Naive thymus-derived CD8-positive, alpha-beta T cell (primary cell): ENCODE data around the gene EDARADD. TPM values are rescaled to one million over a fixed set of nuclear protein-coding genes. Genes with fewer than 3 reads are reported as not detected.
"Not testable (repeated sequence)": the region's sequence is repeated elsewhere in the genome, so short reads cannot be mapped to it uniquely, and the experiment has no call there.

Source experiments
- ATAC-seq, 2 donors: fragments of 150-1000 bp; cut with Tn5 transposase in 1 of 2; sonication (Bioruptor Pico), chemical (Tn5 transposase) in 1 of 2; 1 replicate in 1 of 2; 2 replicates in 1 of 2; pipeline ENCODE4 v1.10.0; 2021; ENCODE audit warnings: mild to moderate bottlenecking in 2 of 2, moderate library complexity in 2 of 2
- POLR2A ChIA-PET: fragments of 350-600 bp; sonication (Branson Sonifier 250); formaldehyde crosslinking; loops from one replicate; lab custom pipeline; 2021; ENCODE audit warnings: antibody characterized with exemption; lab: Charles Lee
- DNase-seq, 10 donors: peaks; one replicate each; pipeline versions ENCODE4 v3.0.0 to v3.0.0-alpha.2; 2020 to 2022
- H3K27ac Mint-ChIP-seq, 10 donors: one replicate each; pipeline ENCODE4 v1.8.0; 2020 to 2022; ENCODE audit warnings: mild to moderate bottlenecking in 10 of 10, mixed read lengths in 10 of 10, moderate library complexity in 4 of 10, inconsistent platforms in 1 of 10
- H3K27me3 Mint-ChIP-seq, 5 donors: one replicate each; pipeline ENCODE4 v1.8.0; 2021 to 2022; ENCODE audit warnings: mixed read lengths in 5 of 5
- H3K36me3 Mint-ChIP-seq, 3 donors: one replicate each; pipeline ENCODE4 v1.8.0; 2020 to 2022; ENCODE audit warnings: mixed read lengths in 3 of 3, mild to moderate bottlenecking in 2 of 3, inconsistent platforms in 1 of 3
- H3K4me1 Mint-ChIP-seq, 4 donors: one replicate each; pipeline ENCODE4 v1.8.0; 2021 to 2022; ENCODE audit warnings: mixed read lengths in 4 of 4
- H3K4me3 Mint-ChIP-seq, 10 donors: one replicate each; pipeline ENCODE4 v1.8.0; 2020 to 2022; ENCODE audit warnings: mild to moderate bottlenecking in 10 of 10, mixed read lengths in 10 of 10, moderate library complexity in 6 of 10, inconsistent platforms in 1 of 10
- H3K9me3 Mint-ChIP-seq, 9 donors: one replicate each; pipeline ENCODE4 v1.8.0; 2020 to 2022; ENCODE audit warnings: mixed read lengths in 9 of 9, mild to moderate bottlenecking in 3 of 9, inconsistent platforms in 1 of 9, moderate library complexity in 1 of 9
- polyA plus RNA-seq, 3 donors: library from polyadenylated mRNA; unstranded; fragments of 300-500 nt; fragmentation: Illumina TruSeq; gene quantifications; one replicate each; pipeline ENCODE4 v1.2.3, GENCODE V29; 2021
- total RNA-seq, 8 experiments: library from RNA in 2 of 8; stranded (reverse) in 2 of 8; gene quantifications; one replicate each; pipeline ENCODE4 v1.2.3 and lab custom pipeline; 2021 to 2026

Gene EDARADD
- total RNA-seq (under 1 TPM; 0.38 to 0.68 TPM), polyA plus RNA-seq (1 to 10 TPM in 1 of 3 donors, under 1 TPM in 2; 0.20 to 2.5 (median 0.32) TPM), total RNA-seq (lab: John Stamatoyannopoulos, UW) (0 to 0.34 (median 0.07) reads per million in 6 experiments)

DNA sequence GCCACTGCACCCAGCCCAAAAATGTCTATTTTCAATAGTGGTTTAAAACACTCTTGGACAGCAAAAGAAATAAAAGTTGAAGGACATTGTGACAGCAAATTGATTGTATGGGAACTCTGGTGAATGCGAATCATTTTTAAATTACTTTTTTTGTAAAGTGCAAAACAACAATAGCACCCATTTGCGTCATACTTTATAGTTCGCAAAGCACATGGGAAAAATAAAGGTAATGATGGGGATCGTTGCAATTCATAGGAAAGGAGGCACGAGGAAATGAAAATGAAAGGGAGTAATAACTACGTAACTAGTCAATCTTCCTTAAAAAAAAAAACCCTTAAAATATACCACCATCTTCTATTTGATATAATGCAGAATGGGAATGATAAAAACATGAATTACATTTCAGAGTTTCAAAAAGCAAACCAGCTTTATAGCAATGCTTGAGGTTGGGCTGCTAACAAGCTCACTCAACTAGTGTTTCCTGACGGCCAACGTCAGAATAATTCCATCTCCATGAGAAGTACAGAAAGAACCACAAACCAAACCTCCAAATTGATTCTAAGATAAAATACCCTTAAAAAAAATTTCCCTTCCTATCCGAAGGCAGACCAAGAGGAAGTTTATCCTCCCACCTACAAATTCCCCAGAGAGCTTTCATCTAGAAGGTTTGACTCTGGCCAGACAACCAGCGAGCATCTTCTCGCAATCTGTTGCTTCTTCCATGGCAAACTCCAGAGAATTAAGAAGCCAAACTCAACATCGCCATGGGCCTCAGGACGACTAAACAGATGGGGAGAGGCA lies at the start of gene EDARADD:
Gene EDARADD, plus strand, starts transcription at position 606 of the 801 bp plus-strand sequence. Its CDS starts 159 bp downstream, at position 765.
- Mint-ChIP-seq H3K9me3 (peaks cover 0 to 2% (median 0%) of the 10 kb centered on the region in 9 donors), H3K36me3 (peaks cover 0 to 5% (median 0%) of the 10 kb centered on the region in 3 donors), H3K4me3 (peak within 1 kb of the TSS; percentile 80 to 96 (median 86)), H3K4me1 (peaks cover 6 to 24% (median 18%) of the 10 kb centered on the region in 4 donors), H3K27ac (peak within 1 kb of the TSS in 7 of 10 donors; percentile 5 to 90 (median 49)), H3K27me3 (peaks cover 26 to 61% (median 51%) of the 10 kb centered on the region in 5 donors)
- DNase-seq (no peak), ATAC-seq (no peak)
- POLR2A ChIA-PET, result no interaction called here

DNA sequence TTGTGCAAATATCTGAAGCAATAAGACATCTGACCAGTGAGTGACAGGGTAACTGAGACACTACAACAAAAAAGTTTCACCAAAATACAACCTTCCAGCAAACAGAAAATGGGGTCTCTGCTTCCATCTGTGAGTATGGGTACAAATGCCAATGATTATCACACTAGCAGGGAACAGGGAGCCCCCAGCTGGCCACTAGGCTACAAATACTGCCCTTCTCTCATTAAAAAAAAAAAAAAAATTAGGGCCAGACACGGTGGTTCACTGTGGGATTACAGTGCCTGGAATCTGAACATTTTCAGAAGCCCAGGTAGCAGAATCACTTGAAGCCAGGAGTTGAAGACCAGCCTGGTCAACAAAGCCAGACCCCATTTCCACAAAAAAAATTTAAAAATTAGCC lies 48.4 kb upstream of the EDARADD start:
- no peaks in the 10 kb centered on the region for H3K9me3 Mint-ChIP-seq
- no peak overlapping the region for H3K4me3 Mint-ChIP-seq
- ATAC-seq (no peak), DNase-seq (no peak)
- H3K4me1 Mint-ChIP-seq, result peaks cover 0 to 2% (median 0%) of the 10 kb centered on the region in 4 donors
- peaks cover 9 to 19% (median 12%) of the 10 kb centered on the region in 5 donors for H3K27me3 Mint-ChIP-seq
- POLR2A ChIA-PET, result no interaction called here
- H3K27ac Mint-ChIP-seq, result no peak overlapping the region
- H3K36me3 Mint-ChIP-seq, result peaks cover 0 to 1% (median 0%) of the 10 kb centered on the region in 3 donors

DNA sequence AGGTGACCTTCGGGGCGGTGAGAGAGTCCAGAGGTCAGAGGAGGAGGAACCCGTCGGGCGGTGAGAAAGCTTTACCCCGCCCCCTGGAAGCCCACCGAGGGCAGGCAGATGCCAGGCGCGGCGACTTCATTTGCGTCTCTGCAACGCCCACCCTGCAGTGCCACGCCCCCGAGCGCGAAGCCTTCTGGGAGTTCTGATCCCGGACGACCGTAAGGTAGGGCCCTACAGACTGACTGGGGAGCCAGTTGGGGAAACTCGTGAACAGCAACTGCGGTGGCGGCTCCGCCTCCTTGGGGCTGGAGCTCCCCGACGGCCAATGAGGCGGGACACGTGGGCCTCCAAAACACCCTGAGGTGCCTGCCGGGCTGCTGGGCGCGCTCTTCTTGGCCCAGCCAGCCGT lies 46.0 kb upstream of the EDARADD start:
- Mint-ChIP-seq H3K27me3 (peaks cover 11 to 31% (median 18%) of the 10 kb centered on the region in 5 donors), H3K27ac (no peak overlapping the region), H3K9me3 (peaks cover 0 to 2% (median 0%) of the 10 kb centered on the region in 9 donors), H3K36me3 (peaks cover 0 to 4% (median 0%) of the 10 kb centered on the region in 3 donors), H3K4me1 (peaks cover 0 to 2% (median 0%) of the 10 kb centered on the region in 4 donors), H3K4me3 (no peak overlapping the region)
- ATAC-seq, result no peak
- POLR2A ChIA-PET, result no interaction called here
- no peak for DNase-seq

DNA sequence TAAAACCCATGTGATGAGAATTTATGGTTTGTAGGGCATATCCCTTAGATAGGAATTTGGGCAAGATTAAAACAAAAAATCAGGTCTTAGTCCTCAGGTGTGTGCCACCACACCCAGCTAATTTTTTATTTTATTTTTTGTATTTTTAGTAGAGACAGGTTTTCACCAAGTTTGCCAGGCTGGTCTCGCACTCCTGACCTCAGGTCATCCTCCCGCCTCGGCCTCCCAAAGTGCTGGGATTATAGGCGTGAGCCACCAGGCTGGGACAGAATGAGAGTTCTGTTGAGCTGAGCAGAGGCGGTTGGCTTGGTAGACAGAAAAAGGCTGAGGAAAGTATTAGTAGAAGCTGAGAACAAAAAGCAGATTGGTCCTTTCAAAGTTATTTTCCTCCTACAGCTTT lies 43.8 kb upstream of the EDARADD start:
- Mint-ChIP-seq H3K36me3 (peaks cover 0 to 4% (median 0%) of the 10 kb centered on the region in 3 donors), H3K27ac (no peak overlapping the region), H3K27me3 (peaks cover 10 to 31% (median 19%) of the 10 kb centered on the region in 5 donors), H3K9me3 (peaks cover 0 to 2% (median 0%) of the 10 kb centered on the region in 9 donors), H3K4me1 (peaks cover 0 to 2% (median under 1%) of the 10 kb centered on the region in 4 donors), H3K4me3 (no peak overlapping the region)
- DNase-seq, result no peak
- POLR2A ChIA-PET, result no interaction called here
- no peak for ATAC-seq

DNA sequence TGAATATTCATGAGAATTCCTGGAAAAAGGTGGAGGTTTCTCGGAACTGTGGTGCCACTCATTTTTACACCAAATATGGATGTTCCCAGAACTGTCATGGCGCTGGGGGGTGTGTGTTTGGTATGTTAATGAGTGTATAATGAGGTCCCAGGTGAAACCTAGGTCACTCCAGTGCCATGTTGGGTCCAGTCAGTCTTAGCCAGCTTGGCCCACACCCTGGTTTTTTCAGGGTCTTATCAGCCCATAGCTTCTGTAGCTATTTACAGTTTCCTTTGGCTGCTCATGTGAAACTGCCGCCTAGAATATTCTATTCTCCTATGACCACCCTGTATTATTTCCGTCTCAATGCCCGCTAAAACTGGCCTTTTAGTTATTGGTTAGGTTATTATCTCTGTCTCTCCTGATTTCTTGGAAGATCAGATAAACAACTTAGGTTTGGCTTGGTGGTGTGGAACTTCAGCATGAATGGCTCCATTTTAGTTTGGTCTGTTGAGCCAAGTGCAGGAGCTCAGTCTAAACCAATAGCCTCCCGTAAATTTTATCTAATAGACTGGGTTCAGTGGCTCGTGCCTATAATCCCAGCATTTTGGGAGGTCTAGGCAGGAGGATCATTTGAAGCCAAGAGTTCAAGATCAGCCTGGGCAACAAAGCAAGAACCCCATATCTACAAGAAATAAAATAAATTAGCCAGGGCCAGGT lies 42.1 kb upstream of the EDARADD start:
- Mint-ChIP-seq H3K9me3 (peaks cover 0 to 2% (median 0%) of the 10 kb centered on the region in 9 donors), H3K27ac (no peak overlapping the region), H3K27me3 (peaks cover 7 to 31% (median 18%) of the 10 kb centered on the region in 5 donors), H3K4me3 (no peak overlapping the region), H3K4me1 (peaks cover 0 to 2% (median 0%) of the 10 kb centered on the region in 4 donors), H3K36me3 (peaks cover 0 to 4% (median 0%) of the 10 kb centered on the region in 3 donors)
- POLR2A ChIA-PET, result no interaction called here
- DNase-seq, result no peak
- no peak for ATAC-seq

DNA sequence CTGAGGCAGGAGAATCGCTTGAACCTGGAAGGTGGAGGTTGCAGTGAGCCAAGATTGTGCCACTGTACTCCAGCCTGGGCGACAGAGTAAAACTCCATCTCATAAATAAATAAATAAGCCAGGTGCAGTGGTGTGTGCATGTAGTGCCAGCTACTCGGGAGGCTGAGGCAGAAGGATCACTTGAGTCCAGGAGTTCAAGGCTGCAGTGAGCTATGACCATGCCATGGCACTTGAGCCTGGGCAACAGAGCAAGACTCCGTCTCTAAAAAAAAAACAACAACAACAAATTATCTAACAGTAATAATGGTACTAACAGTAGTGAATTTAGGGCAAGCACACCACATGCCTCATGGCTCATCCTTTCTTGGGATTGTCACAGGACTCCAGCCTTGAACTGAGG lies 41.3 kb upstream of the EDARADD start:
- ATAC-seq, POLR2A ChIA-PET, DNase-seq, H3K27ac Mint-ChIP-seq, H3K4me3 Mint-ChIP-seq, H3K9me3 Mint-ChIP-seq, H3K4me1 Mint-ChIP-seq, H3K36me3 Mint-ChIP-seq: not testable (repeated sequence)
- peaks cover 7 to 31% (median 16%) of the 10 kb centered on the region in 5 donors for H3K27me3 Mint-ChIP-seq

DNA sequence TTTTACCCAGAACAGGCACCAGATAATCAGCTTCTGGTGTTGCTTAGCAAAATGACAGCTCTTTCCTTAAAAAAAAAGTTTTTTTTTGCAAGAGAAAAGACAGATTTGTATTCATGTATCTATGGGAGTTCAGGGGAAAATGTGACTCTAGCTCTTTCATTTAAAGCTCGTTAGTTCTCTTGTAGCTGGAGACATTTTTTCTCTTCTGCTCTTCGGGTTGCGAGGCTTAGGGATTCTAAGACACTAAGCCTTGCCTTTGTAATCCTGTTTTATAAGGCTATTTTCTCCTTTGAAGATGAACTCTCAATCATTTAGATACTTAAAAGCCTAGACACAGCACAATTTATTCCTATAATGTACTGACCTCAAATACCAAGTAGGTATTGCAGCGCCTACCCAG lies 40.3 kb upstream of the EDARADD start:
- Mint-ChIP-seq H3K4me1 (peaks cover 0 to 2% (median 0%) of the 10 kb centered on the region in 4 donors), H3K36me3 (peaks cover 0 to 14% (median 6%) of the 10 kb centered on the region in 3 donors), H3K4me3 (no peak overlapping the region), H3K27me3 (peaks cover 9 to 27% (median 17%) of the 10 kb centered on the region in 5 donors), H3K27ac (no peak overlapping the region), H3K9me3 (peaks cover 8 to 17% (median 13%) of the 10 kb centered on the region in 9 donors)
- POLR2A ChIA-PET, result no interaction called here
- ATAC-seq, result no peak
- DNase-seq, result no peak

DNA sequence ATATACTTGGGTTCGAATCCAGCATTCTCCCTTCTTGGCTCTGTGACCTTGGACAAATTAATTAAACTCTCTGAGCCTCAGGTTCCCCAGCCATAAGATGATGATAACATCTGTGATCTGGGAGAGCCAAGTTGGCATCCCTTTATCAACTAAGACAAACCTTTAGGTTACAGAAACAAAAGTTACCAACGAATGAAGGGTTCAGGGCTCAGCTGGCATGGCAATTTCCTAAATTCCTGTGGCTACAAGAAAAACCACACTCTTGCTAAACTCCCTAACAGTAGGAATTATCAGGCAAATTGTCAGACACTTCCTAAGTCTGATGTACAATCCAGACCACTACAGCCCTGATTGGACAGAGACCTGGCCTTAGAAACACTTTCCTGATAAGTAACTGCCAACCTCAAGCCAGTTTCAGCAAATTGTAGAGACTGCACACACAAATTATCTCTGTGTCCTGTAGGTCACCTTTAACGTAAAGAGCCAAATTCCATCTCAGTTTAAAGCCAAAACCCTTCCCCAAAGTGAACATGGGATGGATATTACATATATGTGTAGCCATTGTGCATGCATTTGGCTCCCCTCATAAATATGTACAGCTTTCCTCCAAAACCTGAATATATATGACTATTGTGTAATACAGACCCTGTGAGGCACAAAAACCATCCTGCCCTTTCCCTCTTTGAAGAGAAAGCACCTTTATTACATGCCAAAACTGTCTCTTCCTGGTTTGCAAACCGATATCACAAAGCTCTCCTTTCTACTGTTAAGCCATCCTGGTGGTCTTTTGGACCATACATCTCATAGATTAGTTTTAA lies 39.5 kb upstream of the EDARADD start:
- POLR2A ChIA-PET, result no interaction called here
- H3K9me3 Mint-ChIP-seq, result peaks cover 8 to 24% (median 18%) of the 10 kb centered on the region in 9 donors
- H3K27me3 Mint-ChIP-seq, result peaks cover 8 to 20% (median 13%) of the 10 kb centered on the region in 5 donors
- no peak for ATAC-seq
- no peak overlapping the region for H3K27ac Mint-ChIP-seq
- DNase-seq, result no peak
- H3K36me3 Mint-ChIP-seq, result peaks cover 0 to 21% (median 6%) of the 10 kb centered on the region in 3 donors
- peaks cover 0 to 2% (median 0%) of the 10 kb centered on the region in 4 donors for H3K4me1 Mint-ChIP-seq
- H3K4me3 Mint-ChIP-seq, result no peak overlapping the region

DNA sequence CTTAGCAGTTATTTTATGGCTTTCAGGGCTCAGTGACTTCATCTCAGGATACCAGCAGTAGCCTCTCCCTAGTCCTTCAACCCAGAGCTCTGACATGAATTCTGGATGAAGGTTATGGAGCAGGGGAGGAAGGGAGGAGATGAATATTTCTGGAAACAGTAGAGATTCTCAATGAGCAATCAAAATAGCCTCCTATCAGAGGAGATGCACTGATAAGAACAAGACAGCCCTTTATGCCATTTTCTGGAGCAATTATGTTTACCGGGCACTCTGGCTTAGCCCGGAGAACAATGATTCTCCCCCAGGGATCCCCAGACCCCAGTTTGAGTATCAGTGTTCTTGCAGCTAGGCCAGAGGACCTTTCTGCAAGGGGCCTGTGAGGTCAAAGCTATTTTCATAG lies 37.9 kb upstream of the EDARADD start:
- Mint-ChIP-seq H3K4me3 (no peak overlapping the region), H3K27me3 (peaks cover 5 to 18% (median 9%) of the 10 kb centered on the region in 5 donors), H3K9me3 (peaks cover 8 to 30% (median 23%) of the 10 kb centered on the region in 9 donors), H3K27ac (peak overlapping the region in 1 of 10 donors; percentile 44), H3K4me1 (peaks cover 0 to 2% (median 0%) of the 10 kb centered on the region in 4 donors), H3K36me3 (peaks cover 0 to 28% (median 6%) of the 10 kb centered on the region in 3 donors)
- no peak for DNase-seq
- no peak for ATAC-seq
- POLR2A ChIA-PET, result no interaction called here

- DNase-seq, result no peak
- Mint-ChIP-seq H3K4me1 (no peaks in the 10 kb centered on the region), H3K27me3 (peaks cover 0 to 11% (median 6%) of the 10 kb centered on the region in 5 donors), H3K36me3 (peaks cover 0 to 28% (median 4%) of the 10 kb centered on the region in 3 donors), H3K27ac (no peak overlapping the region), H3K4me3 (no peak overlapping the region), H3K9me3 (peaks cover 7 to 30% (median 23%) of the 10 kb centered on the region in 9 donors)
- POLR2A ChIA-PET, result no interaction called here
- ATAC-seq, result no peak
These were observed 32.0 kb upstream of the EDARADD start for GRCh38 chr1:236361909-236362590.

- ATAC-seq, result no peak
- peaks cover 0 to 11% (median 6%) of the 10 kb centered on the region in 5 donors for H3K27me3 Mint-ChIP-seq
- DNase-seq, result no peak
- no peak overlapping the region for H3K27ac Mint-ChIP-seq
- H3K9me3 Mint-ChIP-seq, result peaks cover 4 to 21% (median 13%) of the 10 kb centered on the region in 9 donors
- POLR2A ChIA-PET, result no interaction called here
- peaks cover 0 to 20% (median 0%) of the 10 kb centered on the region in 3 donors for H3K36me3 Mint-ChIP-seq
- H3K4me3 Mint-ChIP-seq, result no peak overlapping the region
- no peaks in the 10 kb centered on the region for H3K4me1 Mint-ChIP-seq
These were observed 30.8 kb upstream of the EDARADD start for GRCh38 chr1:236363237-236363636.
